Measurements from ENCODE around the gene CCNB1.

DNA sequence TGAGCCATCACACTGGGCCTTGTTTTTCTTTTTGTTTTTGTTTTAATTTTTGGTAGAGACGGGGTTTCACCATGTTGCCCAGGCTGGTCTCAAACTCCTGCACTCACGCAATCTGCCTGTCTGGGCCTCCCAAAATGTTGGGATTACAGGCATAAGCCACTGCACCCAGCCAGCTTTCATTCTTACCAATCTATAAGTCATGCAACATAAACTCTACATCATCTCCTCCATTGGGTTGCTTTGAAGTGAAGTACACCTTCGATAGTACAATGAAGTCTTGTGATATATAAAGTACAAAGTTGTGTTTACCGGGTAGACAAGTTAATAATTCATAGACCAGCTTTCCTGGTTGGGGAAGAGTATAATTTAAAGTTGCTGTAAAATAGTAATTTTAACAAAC, 58.9 kb downstream of the CCNB1 start:
- TF ChIP-seq POLR2A (IDR thresholded peaks at IDR 0.05) = no peak
- TF ChIP-seq, protein P1, sequence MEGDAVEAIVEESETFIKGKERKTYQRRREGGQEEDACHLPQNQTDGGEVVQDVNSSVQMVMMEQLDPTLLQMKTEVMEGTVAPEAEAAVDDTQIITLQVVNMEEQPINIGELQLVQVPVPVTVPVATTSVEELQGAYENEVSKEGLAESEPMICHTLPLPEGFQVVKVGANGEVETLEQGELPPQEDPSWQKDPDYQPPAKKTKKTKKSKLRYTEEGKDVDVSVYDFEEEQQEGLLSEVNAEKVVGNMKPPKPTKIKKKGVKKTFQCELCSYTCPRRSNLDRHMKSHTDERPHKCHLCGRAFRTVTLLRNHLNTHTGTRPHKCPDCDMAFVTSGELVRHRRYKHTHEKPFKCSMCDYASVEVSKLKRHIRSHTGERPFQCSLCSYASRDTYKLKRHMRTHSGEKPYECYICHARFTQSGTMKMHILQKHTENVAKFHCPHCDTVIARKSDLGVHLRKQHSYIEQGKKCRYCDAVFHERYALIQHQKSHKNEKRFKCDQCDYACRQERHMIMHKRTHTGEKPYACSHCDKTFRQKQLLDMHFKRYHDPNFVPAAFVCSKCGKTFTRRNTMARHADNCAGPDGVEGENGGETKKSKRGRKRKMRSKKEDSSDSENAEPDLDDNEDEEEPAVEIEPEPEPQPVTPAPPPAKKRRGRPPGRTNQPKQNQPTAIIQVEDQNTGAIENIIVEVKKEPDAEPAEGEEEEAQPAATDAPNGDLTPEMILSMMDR (IDR thresholded peaks at IDR 0.05) = no peak

All from breast epithelium (tissue), 3 donors.